Body of pancreas (tissue), 4 donors: ENCODE measurements around the gene EGFLAM. TPM values are rescaled to one million over a fixed set of nuclear protein-coding genes. Genes with fewer than 3 reads are reported as not detected.
A peak's percentile ranks its signal among the peaks of the same experiment; 100 is the strongest.
"Not testable (repeated sequence)": the region's sequence is repeated elsewhere in the genome, so short reads cannot be mapped to it uniquely, and the experiment has no call there.

ENCODE experiments used
- ATAC-seq: fragments of 150-250 bp; one replicate; pipeline ENCODE4 v1.9.1; 2016
- DNase-seq, 4 donors: peaks; one replicate each; pipeline ENCODE4 v3.0.0-alpha.2; 2019
- H3K27ac ChIP-seq, 4 donors: fragments of 200-600 bp; sonication (generic); 1 replicate in 3 of 4; 2 replicates in 1 of 4; pipeline versions ENCODE4 v1.5.1 to v1.6.1; 2016 to 2019; ENCODE audit warnings: mild to moderate bottlenecking in 1 of 4, mixed read lengths in 1 of 4, moderate library complexity in 1 of 4
- H3K27me3 ChIP-seq, 2 donors: fragments of 200-600 bp; sonication (generic); one replicate each; pipeline ENCODE4 v1.6.0; 2016; ENCODE audit warnings: mild to moderate bottlenecking in 1 of 2
- H3K36me3 ChIP-seq, 2 donors: fragments of 200-600 bp; sonication (generic); replicated peaks in 1 of 2; 2 replicates each; pipeline ENCODE4 v1.5.1; 2016; ENCODE audit warnings: low read depth in 2 of 2; ENCODE audit not compliant: insufficient read depth in 1 of 2
- H3K4me1 ChIP-seq: fragments of 200-600 bp; sonication (generic); one replicate; pipeline ENCODE4 v1.6.0; 2016
- H3K4me3 ChIP-seq, 2 donors: fragments of 200-600 bp; sonication (generic); 1 replicate in 1 of 2; 2 replicates in 1 of 2; pipeline ENCODE4 v1.5.1; 2016 to 2019
- H3K9me3 ChIP-seq, 3 donors: fragments of 200-600 bp; sonication (generic); 1 replicate in 2 of 3; 2 replicates in 1 of 3; pipeline ENCODE4 v1.5.1; 2016
- POLR2A ChIP-seq, 3 donors: fragments of 450-650 bp; IDR thresholded peaks; one replicate each; pipeline ENCODE4 v1.6.1; 2016; ENCODE audit warnings: antibody characterized with exemption in 3 of 3, mild to moderate bottlenecking in 2 of 3
- whole genome bisulfite sequencing, 2 donors: methylation state at CpG; one replicate each; pipeline ENCODE4 v1.1.5; 2017; 5-methylcytosine and 5-hydroxymethylcytosine counted together
- intact Hi-C: fragments of 100-400 bp; cut with DNase I; formaldehyde crosslinking; loops from one replicate; pipeline ENCODE4 v1.15.1; 2023
- total RNA-seq, 2 donors: library from RNA; depleted of rRNA; stranded (reverse); fragments of >200 nt; gene quantifications; one replicate each; pipeline ENCODE4 v1.1.0, GENCODE V29; 2016
- TF ChIP-seq, protein P1 (sequence below), 7 experiments: fragments of 450-650 bp in 4 of 7; fragments of 200-600 bp in 3 of 7; sonication (generic) in 3 of 7; IDR thresholded peaks; one replicate each; pipeline ENCODE4 v1.5.1; 2016 to 2019; ENCODE audit warnings: antibody characterized with exemption in 7 of 7

The EGFLAM gene
- total RNA-seq, 2 donors from 2014 or later = 0.26 to 4.6 TPM

DNA sequence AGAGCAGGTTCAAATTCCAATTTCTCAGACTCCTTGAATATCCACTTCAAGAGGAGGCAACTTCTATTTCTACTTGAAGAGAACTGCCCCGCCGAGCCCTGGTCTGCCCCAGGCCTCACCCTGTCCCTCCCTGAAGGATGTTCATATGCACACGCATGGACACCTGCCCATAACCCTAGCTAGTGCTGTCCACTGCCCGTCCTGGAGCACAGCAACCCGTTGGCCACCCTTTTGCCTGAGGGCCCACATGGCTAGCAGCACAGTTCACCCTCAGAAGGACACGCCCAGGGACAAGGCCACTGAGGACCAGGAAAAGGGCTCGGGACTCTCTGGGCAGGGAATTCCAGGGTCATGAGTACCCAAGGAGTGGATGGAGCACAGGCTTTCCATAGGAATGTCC is 63.6 kb downstream of the EGFLAM start:
- DNase-seq (no peak), ATAC-seq (no peak)
- Histone ChIP-seq H3K4me1 (no peaks in the 10 kb centered on the region), H3K27me3 (no peaks in the 10 kb centered on the region), H3K36me3 (no peaks in the 10 kb centered on the region), H3K27ac (no peak overlapping the region), H3K4me3 (no peak overlapping the region), H3K9me3 (no peaks in the 10 kb centered on the region)
- TF ChIP-seq, protein P1, sequence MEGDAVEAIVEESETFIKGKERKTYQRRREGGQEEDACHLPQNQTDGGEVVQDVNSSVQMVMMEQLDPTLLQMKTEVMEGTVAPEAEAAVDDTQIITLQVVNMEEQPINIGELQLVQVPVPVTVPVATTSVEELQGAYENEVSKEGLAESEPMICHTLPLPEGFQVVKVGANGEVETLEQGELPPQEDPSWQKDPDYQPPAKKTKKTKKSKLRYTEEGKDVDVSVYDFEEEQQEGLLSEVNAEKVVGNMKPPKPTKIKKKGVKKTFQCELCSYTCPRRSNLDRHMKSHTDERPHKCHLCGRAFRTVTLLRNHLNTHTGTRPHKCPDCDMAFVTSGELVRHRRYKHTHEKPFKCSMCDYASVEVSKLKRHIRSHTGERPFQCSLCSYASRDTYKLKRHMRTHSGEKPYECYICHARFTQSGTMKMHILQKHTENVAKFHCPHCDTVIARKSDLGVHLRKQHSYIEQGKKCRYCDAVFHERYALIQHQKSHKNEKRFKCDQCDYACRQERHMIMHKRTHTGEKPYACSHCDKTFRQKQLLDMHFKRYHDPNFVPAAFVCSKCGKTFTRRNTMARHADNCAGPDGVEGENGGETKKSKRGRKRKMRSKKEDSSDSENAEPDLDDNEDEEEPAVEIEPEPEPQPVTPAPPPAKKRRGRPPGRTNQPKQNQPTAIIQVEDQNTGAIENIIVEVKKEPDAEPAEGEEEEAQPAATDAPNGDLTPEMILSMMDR (IDR thresholded peaks at IDR 0.05) = no peak
- TF ChIP-seq POLR2A (IDR thresholded peaks at IDR 0.05) = no peak
- 57 to 81% methylated on average over 6 to 7 of the region's 7 CpGs for WGBS, 2 donors
- intact Hi-C loops = no loop called here

DNA sequence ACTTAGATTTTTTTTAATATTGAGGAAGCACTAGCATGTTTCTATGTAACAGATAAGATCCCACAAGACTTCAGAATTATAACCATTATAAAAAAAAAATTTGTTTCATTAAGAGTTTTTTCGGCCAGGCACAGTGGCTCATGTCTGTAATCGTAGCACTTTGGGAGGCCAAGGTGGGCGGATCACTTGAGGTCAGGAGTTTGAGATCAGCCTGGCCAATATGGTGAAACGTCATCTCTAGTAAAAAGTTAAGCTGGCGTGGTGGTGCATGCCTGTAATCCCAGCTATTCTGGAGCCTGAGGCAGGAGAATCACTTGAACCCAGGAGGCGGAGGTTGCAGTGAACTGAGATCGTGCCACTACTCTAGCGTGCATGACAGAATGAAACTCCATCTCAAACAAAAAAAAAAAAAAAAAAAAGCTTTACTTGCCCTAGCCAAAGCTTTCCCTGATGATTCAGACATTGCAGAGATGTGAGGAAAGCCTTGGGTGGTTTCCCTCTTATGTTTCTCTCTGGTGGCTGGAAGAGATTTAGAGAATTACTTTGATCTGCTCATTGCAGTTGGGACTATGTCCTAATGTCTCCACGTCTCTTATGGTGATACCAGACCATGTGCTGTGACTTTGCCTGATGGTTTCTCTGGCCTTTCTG is 65.4 kb downstream of the EGFLAM start:
- Histone ChIP-seq H3K27me3 (no peaks in the 10 kb centered on the region), H3K36me3 (no peaks in the 10 kb centered on the region), H3K9me3 (no peaks in the 10 kb centered on the region), H3K4me1 (no peaks in the 10 kb centered on the region), H3K27ac (no peak overlapping the region), H3K4me3 (no peak overlapping the region)
- 73 to 86% methylated on average over 9 of the region's 9 CpGs for WGBS, 2 donors
- TF ChIP-seq POLR2A (IDR thresholded peaks at IDR 0.05) = no peak
- TF ChIP-seq, protein P1 (IDR thresholded peaks at IDR 0.05) = no peak
- intact Hi-C loops = no loop called here
- DNase-seq = no peak
- ATAC-seq = peak; percentile 38

DNA sequence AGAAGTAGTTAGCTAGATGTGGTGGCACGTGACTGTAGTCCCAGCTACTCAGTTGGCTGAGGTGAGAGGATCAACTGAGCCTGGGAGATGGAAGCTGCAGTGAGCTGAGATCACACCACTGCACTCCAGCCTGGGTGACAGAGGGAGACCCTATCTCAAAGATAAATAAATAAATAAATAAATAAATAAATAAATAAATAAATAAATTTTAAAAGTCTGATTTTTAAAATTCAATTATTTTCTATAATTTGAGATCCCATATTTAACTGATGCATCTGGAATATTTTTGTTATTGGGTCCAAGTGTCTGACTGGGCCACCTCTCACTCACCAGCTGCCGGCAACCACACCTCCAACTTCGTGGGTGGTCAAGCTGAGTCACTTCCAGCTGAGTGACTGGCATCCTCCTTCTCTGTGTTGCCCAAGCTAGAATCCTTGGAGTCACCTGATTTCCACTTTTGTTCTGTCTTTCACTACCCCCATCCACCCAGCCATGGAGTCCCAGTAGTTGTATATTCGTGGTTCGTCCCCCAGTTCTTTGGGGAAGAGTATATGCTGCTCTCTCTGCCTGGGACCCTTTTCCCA is 70.9 kb downstream of the EGFLAM start:
- H3K9me3 ChIP-seq = no peaks in the 10 kb centered on the region
- intact Hi-C loops = no loop called here
- H3K4me1 ChIP-seq = no peaks in the 10 kb centered on the region
- ATAC-seq (no peak), DNase-seq (no peak)
- TF ChIP-seq, protein P1 (IDR thresholded peaks at IDR 0.05) = no peak
- no peak for TF ChIP-seq POLR2A (IDR thresholded peaks at IDR 0.05)
- H3K27ac ChIP-seq = no peak overlapping the region
- no peak overlapping the region for H3K4me3 ChIP-seq
- no peaks in the 10 kb centered on the region for H3K27me3 ChIP-seq
- 71 to 77% methylated on average over 5 of the region's 5 CpGs for WGBS, 2 donors
- H3K36me3 ChIP-seq = no peaks in the 10 kb centered on the region

DNA sequence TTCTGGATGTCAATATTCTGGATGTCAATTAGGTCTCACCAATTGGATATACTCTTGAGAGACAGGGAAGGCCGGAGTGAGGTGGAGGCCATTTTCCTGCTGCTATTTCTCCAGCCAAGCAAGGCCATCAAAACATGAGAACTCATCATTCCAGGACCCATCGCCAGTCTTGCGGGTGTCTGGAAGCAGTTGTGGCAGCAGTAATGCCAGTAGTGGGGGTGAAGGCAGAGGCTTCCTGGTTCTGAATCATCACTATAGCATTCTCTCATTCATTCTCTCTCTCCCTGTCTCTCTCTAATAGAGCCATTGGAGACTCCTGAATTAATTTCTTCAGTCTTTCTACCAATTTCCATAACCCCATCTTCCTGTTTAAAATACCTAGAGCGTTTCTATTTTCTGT is 71.8 kb downstream of the EGFLAM start:
- Histone ChIP-seq H3K27ac (no peak overlapping the region), H3K27me3 (no peaks in the 10 kb centered on the region), H3K9me3 (no peaks in the 10 kb centered on the region), H3K4me3 (no peak overlapping the region), H3K36me3 (no peaks in the 10 kb centered on the region), H3K4me1 (no peaks in the 10 kb centered on the region)
- ATAC-seq = no peak
- TF ChIP-seq POLR2A (IDR thresholded peaks at IDR 0.05) = no peak
- TF ChIP-seq, protein P1 (IDR thresholded peaks at IDR 0.05) = no peak
- intact Hi-C loops = no loop called here
- WGBS, 2 donors = 70 to 81% methylated on average over 4 of the region's 4 CpGs
- DNase-seq = no peak

DNA sequence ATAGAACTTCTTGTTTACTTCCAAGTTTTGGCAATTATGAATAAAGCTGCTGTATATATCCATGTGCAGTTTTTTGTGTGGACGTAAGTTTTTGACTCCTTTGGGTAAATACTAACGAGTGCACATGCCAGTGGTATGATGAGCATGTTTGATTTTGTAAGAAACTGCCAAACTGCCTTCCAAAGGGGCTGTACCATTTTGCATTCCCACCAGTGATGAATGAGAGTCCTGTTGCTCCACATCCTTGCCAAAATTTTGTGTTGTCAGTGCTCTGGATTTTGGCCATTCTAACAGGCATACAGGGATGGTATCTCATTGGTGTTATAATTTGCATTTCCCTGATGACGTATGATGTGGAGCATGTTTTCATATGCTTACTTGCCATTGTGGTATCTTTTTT is 73.5 kb downstream of the EGFLAM start:
- no peak for TF ChIP-seq POLR2A (IDR thresholded peaks at IDR 0.05)
- TF ChIP-seq, protein P1 (IDR thresholded peaks at IDR 0.05) = no peak
- no peaks in the 10 kb centered on the region for H3K4me1 ChIP-seq
- no peak overlapping the region for H3K27ac ChIP-seq
- WGBS, 2 donors = 57 to 69% methylated on average over 3 of the region's 3 CpGs
- ATAC-seq = no peak
- H3K4me3 ChIP-seq = no peak overlapping the region
- no peaks in the 10 kb centered on the region for H3K9me3 ChIP-seq
- DNase-seq = no peak
- intact Hi-C loops = no loop called here
- H3K36me3 ChIP-seq = no peaks in the 10 kb centered on the region
- H3K27me3 ChIP-seq = no peaks in the 10 kb centered on the region

DNA sequence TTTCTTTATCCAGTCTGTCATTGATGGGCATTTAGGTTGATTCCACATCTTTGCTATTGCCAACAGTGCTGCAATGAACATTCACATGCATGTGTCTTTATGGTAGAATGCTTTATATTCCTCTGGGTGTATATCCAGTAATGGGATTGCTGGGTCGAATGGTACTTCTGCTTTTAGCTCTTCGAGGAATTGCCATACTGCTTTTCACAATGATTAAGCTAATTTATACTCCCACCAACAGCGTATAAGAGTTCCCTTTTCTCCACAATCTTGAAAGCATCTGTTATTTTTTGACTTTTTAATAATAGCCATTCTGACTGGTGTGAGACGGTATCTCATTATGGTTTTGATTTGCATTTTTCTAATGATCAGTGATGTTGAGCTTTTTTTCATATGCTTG is 74.8 kb downstream of the EGFLAM start:
- H3K27me3 ChIP-seq, ATAC-seq, DNase-seq, H3K9me3 ChIP-seq, H3K36me3 ChIP-seq, H3K4me3 ChIP-seq, intact Hi-C loops, H3K4me1 ChIP-seq, H3K27ac ChIP-seq: not testable (repeated sequence)
- 48 to 80% methylated on average over 4 of the region's 4 CpGs for WGBS, 2 donors
